HL-60 (cell line): ENCODE measurements around the gene SLC17A9.

Source experiments
- GABPA ChIP-seq: IDR thresholded peaks from 2 replicates; pipeline ENCODE4 v1.6.1; 2012; ENCODE audit warnings: low read depth
- TF ChIP-seq, protein P1 (sequence below): IDR thresholded peaks from one replicate; pipeline ENCODE4 v1.5.1; 2011; ENCODE audit warnings: low read length, control low read depth, inconsistent platforms; ENCODE audit not compliant: insufficient read depth

GRCh38 chr20:62914436-62914835 lies 38.1 kb upstream of the SLC17A9 start:
- TF ChIP-seq GABPA = no peak
- TF ChIP-seq, protein P1, sequence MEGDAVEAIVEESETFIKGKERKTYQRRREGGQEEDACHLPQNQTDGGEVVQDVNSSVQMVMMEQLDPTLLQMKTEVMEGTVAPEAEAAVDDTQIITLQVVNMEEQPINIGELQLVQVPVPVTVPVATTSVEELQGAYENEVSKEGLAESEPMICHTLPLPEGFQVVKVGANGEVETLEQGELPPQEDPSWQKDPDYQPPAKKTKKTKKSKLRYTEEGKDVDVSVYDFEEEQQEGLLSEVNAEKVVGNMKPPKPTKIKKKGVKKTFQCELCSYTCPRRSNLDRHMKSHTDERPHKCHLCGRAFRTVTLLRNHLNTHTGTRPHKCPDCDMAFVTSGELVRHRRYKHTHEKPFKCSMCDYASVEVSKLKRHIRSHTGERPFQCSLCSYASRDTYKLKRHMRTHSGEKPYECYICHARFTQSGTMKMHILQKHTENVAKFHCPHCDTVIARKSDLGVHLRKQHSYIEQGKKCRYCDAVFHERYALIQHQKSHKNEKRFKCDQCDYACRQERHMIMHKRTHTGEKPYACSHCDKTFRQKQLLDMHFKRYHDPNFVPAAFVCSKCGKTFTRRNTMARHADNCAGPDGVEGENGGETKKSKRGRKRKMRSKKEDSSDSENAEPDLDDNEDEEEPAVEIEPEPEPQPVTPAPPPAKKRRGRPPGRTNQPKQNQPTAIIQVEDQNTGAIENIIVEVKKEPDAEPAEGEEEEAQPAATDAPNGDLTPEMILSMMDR = no peak
